EH (cell line): ENCODE results near the gene FANCD2.
"Not testable (repeated sequence)": the region's sequence is repeated elsewhere in the genome, so short reads cannot be mapped to it uniquely, and the experiment has no call there.

Source experiments
- DNase-seq: peaks from one replicate; pipeline ENCODE4 v3.0.0-alpha.2; 2015; ENCODE audit warnings: low read depth

Gene FANCD2

DNA sequence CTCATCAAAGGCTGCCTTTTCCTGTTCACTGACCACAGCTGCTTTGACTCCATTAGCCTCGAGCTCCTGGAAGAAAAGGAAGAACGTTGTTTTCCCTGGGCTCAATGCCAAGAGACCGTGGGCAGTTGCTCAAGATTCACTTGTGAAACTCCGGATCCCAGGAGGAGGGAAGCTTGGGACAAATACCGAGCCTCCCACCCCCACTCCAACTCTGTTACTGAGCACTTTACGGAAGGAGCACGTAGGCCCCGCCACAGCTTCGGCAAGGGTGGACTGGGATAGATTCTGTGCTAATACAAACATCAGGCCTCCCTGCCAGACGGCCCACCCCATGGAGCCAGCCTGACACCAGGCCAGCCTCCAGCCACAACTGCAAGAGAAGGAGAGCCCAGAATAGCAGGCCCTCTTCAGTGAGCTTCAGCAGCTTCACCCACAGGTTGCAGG is 10.8 kb upstream of the FANCD2 start:
- DNase-seq: peak; percentile 95

DNA sequence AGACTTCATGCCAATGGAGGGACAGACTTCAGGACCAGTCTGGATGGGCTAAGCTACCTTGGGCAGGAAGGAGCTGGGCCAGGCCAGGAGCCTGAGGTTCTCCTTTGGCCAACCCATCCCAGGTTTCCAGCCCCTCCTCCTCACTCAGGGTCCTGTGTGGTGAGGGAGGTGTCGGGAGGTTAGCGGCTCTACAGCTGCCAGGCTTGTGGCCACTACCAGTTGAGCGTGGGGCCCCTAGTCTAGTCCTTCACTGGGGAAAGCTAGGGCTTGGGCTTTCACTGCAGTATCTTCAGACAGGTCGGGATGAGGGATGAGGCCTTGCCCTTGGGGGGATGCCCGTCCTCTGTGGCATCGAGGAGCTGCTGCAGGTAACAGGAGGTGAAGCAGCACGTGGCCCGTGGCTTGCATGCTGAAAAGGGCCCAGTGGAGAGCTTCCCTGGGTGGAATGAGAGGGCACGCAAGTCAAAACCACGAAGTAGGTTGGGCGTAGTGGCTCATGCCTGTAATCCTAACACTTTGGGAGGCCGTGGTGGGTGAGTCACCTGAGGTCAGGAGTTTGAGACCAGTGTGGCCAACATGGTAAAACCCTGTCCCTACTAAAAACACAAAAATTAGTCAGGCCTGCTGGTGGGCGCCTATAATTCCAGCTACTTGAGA is 8.5 kb upstream of the FANCD2 start:
- peak; percentile 86 for DNase-seq

DNA sequence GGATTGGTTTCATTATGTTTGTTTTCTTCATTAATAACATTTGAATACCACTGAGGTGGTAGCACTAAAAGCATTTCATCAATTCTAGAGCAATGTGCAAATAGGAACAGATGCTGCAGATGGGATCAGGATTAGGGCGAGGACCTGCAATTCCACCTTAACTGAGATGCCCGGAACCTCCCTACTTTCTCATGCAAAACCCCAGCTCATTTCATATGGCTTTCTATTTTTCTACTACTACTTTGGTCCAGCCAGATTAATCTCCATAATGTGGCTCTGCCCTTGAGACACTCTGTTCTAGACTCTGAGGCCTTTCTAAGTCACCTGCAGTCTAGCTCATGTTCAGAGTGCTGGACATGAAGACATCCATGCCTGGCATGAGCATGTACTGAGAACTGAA is 7.4 kb upstream of the FANCD2 start:
- not testable (repeated sequence) for DNase-seq

DNA sequence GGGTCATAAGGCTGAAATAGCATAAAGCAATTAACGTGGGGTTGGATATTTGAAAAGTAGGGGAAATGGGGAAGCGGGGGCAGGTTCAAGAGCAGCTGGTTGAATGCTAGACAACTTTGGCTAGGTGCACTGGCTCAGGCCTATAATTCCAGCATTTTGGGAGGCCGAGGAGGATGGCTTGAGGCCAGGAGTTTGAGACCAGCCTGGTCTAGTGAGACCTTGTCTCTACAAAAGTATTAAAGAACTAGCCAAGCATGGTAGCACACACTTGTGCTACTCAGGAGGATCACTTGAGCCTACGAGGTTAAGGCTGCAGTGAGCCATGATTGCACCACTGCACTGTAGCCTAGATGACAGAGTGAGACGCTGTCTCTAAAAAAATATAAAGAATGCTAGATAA is 6.9 kb upstream of the FANCD2 start:
- DNase-seq: no peak

DNA sequence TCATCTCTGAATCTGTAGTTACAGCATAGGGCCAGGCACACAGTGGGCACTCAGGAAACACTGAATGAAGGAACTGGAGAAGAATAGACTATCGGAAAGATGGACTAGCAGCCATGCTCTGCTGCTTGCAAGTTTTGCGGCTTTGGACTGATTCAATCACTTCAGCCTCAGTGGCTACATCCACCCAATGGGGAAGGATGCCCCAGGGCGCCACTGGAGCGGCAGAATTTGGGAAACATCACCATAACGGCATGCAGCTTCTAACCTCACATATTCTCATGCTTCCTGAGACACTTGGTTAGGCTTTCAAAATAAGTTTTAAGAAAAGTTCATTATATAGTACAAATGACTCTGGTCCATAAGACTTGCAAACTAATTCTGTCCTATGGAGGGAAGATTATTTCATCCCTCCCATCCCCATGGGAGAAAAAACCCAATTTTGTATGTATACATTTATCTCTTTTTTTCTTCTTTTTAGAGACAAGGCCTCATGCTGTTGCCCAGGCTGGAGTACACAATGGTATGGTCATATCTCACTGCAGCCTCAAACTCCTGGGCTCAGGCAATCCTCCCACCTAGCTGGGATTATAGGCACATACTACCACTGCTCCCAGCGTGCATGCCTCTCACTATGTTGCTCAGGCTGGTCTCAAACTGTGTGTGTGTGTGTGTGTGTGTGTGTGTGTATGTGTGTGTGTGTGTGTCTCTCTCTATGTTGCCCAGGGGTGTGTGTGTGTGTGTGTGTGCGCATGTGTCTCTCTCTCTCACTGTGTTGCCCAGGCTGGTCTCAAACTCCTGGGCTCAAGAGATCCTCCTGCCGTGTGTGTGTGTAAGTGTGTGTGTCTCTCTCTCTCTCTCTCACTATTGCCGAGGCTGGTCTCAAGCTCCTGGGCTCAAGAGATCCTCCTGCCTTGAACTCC is 4.1 kb upstream of the FANCD2 start:
- no peak for DNase-seq

DNA sequence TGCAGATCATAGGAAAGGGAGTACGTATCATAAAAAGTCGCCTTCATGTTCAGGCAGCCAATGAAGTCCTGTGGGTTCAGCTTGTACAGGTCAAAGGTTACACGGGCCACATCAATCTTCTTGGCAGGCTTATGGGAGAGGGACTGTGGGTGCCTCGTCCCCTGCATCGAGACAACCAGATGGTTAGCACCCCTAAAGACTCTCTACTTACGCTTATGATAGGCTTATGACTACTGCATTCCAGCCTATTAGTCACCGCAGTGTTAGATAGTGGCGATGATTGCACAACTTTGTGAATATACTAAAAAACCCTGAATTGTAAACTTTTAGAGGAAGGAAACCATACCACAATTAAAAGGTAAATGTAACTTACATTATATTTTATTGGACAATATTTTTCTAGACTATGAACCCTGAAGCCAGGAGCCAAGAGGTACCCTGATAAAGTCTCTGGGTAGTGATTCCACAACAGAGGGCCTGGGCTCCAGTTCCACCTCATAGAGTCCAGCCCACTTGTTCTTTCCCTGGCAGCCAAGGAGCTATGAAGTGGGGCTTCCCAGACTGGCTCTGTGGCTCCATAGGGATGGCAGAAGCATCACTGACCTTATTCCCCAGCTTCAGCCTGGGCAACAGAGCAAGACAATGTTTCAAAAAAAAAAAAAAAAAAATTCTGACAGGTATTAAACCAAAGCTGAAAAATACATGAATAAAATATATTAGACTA is 2.5 kb upstream of the FANCD2 start:
- DNase-seq: peak; percentile 82

DNA sequence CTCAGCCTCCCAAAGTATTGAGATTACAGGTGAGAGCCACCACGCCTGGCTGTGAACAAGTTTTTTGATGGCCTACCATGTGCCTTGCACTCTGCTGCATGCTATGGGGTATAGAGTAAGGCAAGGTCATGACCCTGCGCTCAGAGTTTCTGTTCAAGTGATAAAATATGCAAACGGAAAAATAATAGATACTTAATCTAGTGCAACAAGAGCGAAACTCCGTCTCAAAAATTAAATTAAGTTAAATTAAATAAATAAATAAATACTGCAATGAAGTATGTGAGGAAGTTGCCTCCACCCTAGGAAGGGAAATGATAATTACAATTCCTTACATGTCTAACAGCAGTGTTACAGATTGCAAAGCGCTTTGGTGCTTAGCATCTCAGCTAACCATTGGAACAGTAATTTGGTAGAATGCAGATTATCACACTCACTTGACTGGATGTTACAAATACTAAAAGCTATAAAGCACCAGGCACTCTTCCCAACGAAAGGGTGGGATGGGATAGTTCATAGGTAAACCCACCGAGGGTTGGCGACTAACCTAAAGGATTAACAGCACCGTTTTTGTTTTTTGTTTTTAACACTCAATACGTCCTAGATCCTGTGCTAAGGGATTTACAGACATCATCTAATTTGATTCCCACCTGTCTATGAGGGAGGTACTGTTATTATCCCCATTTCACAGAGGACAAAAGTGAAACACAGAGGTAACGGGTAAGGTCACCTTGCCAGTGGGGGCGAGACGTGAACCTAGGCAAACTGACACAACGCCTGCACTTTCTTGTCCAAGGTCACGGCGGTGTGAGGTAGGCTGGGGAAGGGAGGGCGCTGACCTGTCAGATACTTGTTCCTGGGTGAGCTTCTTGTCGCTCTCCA is 793 bp upstream of the FANCD2 start:
- DNase-seq: no peak

DNA sequence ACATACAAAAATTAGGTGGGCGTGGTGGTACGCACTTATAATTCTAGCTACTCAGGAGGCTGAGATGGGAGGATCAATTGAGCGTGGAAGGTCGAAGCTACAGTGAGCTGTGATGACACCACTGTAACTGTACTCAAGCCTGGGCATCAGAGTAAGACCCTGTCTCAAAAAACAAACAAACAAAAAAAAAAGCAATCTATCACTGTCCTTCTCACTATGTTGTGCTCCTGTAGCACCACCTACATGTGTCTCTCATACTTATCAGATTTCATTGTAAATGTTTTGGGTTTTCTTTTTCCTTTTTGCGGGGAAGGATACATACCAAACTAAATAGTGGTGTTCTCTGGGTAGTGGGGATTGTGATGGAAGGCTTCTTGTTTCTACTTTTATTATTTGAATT is 14.8 kb downstream of the FANCD2 start:
- DNase-seq: no peak

DNA sequence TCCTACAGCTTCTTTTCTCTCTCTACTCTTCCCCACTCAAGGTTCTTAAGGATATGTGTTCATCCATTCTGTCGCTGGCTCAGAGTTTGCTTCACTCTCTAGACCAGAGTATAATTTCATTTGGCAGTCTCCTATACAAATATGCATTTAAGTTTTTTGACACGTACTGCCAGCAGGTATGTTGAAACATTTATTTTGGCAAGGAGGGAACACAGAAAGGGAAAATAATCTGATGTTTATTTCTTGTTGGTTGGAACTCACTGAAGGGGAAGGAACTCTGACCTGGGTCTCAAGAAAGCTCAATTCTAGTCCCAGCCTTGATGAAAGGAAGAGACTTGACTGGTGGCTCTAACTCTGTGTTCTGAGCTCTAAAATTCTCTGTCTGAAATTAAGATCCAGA is 21.6 kb downstream of the FANCD2 start:
- no peak for DNase-seq

DNA sequence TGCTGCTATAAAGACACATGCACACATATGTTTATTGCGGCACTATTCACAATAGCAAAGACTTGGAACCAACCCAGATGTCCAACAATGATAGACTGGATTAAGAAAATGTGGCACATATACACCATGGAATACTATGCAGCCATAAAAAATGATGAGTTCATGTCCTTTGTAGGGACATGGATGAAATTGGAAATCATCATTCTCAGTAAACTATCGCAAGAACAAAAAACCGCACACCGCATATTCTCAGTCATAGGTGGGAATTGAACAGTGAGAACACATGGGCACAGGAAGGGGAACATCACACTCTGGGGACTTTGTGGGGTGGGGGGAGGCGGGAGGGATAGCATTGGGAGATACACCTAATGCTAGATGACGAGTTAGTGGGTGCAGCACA is 26.8 kb downstream of the FANCD2 start:
- DNase-seq: not testable (repeated sequence)

DNA sequence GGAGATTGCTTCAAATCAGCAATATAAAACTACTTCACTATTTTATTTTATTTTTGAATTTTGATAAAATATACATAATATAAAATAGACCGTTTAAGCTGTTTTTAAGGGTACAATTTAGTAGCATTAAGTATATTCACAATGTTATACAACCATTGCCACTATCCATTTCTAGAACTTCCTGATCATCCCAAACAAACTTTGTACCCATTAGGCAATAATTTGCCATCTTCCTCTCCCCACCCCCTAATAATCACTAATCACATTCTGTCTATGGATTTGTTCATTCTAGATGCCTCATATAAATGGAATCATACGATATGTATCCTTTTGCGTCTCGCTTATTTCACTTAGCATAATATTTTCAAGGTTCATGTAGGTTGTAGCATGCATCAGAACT is 28.9 kb downstream of the FANCD2 start:
- DNase-seq: no peak

DNA sequence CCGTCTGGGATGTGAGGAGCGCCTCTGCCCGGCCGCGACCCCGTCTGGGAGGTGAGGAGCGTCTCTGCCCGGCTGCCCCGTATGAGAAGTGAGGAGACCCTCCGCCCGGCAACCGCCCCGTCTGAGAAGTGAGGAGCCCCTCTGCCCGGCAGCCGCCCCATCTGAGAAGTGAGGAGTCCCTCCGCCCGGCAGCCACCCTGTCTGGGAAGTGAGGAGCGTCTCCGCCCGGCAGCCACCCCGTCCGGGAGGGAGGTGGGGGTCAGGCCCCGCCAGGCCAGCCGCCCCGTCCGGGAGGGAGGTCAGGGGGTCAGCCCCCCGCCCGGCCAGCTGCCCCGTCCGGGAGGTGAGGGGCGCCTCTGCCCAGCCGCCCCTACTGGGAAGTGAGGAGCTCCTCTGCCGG is 43.8 kb downstream of the FANCD2 start:
- DNase-seq: not testable (repeated sequence)

DNA sequence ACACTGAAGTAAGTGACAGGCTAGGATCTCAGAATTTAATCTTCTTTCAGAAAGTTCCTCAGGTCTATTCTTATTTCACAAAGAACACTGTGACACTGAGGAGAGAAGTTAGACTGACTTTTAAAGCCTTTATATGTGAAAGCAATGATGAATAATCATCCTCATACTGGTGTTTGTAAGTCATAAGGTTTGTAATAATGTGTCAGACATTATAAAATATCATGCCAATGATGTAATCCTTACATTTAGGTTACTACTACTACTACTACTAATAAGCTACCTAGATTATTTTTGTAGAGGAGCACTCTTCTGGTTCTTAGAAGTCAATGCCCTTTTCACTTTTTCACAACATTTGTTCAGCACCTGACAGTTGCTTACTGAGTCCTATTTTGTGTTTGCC is 48.4 kb downstream of the FANCD2 start:
- DNase-seq: no peak

DNA sequence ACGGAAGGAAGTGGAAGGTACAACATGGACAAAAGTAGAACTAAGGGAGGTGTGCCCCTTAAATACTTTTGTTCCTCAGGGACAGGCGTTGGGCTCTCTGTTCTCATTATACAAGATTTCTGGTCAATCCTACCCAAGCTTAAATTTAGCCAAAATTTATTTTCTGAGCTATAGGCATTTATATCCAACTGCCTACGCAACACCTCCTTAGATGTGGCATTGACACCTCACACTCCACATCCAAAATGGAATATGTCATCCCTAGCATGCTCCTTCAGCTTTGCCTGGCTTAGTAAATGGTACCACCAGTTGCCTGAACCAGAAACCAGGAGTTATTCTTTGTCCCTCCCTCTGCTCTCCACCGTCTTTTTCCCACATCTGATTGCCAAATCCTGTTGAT is 55.6 kb downstream of the FANCD2 start:
- DNase-seq: no peak

DNA sequence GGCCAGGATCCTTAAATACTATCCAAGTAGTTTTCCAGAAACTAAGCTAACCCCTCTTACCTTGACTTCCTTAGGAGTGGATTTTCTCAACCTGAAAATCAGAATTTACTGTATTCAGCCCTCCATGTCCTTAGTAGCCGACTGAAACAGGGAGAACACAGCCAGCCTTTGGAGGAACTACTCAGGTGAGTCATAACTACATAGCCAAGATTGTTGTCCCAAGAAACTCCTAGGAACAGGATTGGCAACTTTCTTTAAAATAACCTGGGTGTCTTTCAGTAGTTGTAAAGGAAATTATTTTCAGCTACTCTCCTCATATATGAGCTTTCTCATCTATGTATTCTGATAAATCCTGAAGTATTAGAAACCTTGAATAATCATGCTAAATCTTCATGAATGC is 59.5 kb downstream of the FANCD2 start:
- DNase-seq: no peak

DNA sequence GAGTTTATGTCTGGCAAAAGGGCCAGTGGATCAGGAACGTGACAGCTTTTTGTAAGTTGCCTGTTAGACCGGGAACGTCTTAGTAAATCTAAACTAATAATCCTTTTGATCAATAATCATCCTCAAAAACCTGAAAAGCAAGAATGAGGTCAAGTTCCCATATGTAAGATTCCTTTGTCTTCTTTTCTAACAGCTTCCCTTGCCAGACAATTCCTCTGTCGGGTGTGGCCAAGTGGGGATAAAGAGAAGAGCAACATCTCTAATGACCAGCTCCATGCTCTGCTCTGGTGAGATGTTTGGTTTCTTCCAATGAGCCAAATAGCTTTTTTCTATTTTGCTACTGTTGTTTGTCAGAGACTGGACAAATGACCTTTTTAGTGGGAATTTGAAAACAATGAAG is 62.0 kb downstream of the FANCD2 start:
- no peak for DNase-seq

DNA sequence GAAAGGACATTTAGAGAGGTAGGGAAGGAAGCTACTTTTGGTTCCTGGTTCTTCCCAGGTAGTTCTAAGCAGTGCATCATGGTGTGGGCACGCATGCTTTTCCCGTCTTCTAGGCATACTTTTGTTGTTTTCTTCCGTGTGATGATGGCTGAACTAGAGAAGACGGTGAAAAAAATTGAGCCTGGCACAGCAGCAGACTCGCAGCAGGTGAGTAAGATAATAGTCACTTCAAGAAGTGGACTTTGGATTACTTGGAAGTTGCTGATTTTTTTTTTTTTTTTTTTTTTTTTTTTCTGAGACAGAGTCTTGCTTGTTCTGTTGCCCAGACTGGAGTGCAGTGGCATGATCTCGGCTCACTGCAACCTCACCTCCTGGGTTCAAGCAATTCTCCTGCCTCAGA is 63.9 kb downstream of the FANCD2 start:
- no peak for DNase-seq

DNA sequence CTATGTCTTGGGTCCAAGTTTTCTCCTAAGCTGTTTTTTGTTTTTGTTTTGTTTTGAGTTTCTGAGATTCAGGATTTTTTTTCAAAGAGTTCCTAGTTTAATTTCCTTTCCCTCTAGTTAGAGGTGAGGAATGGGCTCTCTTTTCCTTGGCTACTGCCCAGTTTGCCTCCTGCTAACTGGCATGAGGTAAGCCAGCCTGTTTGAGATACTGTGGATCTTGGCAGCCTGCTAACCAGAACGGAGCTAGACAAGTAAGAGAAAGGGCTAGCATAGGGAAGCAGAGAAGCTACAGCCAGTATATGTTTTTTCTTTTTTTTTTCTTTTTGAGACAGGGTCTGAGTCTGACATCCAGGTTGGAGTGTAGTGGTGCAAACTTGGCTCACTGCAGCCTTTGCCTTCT is 64.5 kb downstream of the FANCD2 start:
- DNase-seq: not testable (repeated sequence)

DNA sequence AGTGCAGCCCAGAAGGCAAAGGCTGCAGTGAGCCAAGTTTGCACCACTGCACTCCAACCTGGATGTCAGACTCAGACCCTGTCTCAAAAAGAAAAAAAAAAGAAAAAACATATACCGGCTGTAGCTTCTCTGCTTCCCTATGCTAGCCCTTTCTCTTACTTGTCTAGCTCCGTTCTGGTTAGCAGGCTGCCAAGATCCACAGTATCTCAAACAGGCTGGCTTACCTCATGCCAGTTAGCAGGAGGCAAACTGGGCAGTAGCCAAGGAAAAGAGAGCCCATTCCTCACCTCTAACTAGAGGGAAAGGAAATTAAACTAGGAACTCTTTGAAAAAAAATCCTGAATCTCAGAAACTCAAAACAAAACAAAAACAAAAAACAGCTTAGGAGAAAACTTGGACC is 65.2 kb downstream of the FANCD2 start:
- not testable (repeated sequence) for DNase-seq

DNA sequence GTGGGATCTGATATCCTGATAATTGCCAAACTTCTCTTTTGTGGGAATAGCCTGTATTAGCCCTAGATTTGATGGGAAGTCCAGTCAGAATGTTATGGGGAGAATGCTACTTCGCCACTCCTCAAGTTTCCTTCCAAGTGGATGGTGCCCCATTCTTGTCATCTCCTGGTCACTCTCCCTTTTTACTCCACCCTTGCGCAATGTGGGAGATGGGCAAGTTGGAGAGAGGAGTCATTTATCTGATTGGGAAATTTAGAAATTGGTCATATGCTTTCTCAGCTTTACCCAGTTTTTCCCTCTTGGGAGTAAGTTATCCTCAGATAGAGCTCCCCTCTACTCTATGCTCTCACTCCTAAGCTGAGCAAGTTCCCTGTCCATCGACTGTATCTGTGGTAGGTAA is 67.4 kb downstream of the FANCD2 start:
- DNase-seq: no peak

DNA sequence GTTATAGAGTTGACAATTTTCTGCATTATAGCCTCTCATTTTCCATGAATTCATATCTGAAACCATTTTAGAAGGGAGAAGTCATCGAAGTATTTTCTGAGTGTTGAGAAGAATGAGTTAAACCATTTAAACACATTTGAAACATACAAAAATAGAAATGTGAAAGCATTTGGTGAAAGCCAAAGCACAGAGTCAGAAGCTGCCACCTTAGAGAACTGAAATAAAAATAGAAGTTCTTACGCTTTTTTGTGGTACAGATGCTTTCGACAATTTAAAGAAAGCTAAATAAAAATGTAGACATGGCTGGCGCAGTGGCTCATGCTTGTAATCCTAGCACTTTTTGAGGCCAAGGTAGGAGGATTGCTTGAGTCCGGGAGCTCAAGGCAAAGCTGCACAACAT is 72.8 kb downstream of the FANCD2 start:
- no peak for DNase-seq

DNA sequence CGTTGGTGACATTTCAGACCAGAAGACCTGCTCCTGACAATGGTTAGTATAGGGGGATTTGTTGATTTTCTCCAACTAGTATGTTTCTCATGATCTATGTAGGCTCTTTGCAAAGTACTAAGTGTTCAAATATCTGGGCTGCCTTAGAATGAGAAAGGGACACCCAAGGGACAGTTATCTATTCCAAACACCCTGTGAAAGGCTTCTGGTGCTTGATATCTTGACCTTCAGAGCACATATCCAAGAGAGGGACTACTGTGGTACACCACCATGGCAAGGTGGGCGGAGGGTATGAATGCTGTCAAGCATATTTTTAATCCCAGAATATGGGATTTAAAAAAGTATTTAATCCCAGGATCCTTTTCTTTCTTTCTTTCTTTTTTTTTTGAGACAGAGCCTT is 80.7 kb downstream of the FANCD2 start:
- no peak for DNase-seq
